ENCODE measurements around the gene COL16A1.

The COL16A1 gene

GRCh38 chr1:31703431-31704270 lies at the start of gene COL16A1:
Gene COL16A1 (minus strand): TSS chr1:31704017. CDS start chr1:31702193, 1,824 bp downstream.
- in situ Hi-C loops (cut with MboI; ENCODE audit: low sequenced_read_pairs): no loop called here

- in situ Hi-C loops (cut with MboI; ENCODE audit: low sequenced_read_pairs): no loop called here
Measured at GRCh38 chr1:31752952-31753475, 49.2 kb upstream of the COL16A1 start.

GRCh38 chr1:31752258-31752657 lies 48.4 kb upstream of the COL16A1 start:
- in situ Hi-C loops (cut with MboI; ENCODE audit: low sequenced_read_pairs): no loop called here

- in situ Hi-C loops (cut with MboI; ENCODE audit: low sequenced_read_pairs): no loop called here
Measured at GRCh38 chr1:31751822-31752241, 48.0 kb upstream of the COL16A1 start.

GRCh38 chr1:31750858-31751510 lies 47.2 kb upstream of the COL16A1 start:
- in situ Hi-C loops (cut with MboI; ENCODE audit: low sequenced_read_pairs): no loop called here

GRCh38 chr1:31749785-31750735 lies 46.2 kb upstream of the COL16A1 start:
- in situ Hi-C loops (cut with MboI; ENCODE audit: low sequenced_read_pairs): no loop called here

GRCh38 chr1:31748365-31748764 lies 44.5 kb upstream of the COL16A1 start:
- in situ Hi-C loops (cut with MboI; ENCODE audit: low sequenced_read_pairs): no loop called here

GRCh38 chr1:31747304-31747703 lies 43.5 kb upstream of the COL16A1 start:
- in situ Hi-C loops (cut with MboI; ENCODE audit: low sequenced_read_pairs): no loop called here

GRCh38 chr1:31746687-31747086 lies 42.9 kb upstream of the COL16A1 start:
- in situ Hi-C loops (cut with MboI; ENCODE audit: low sequenced_read_pairs): no loop called here

GRCh38 chr1:31745946-31746670 lies 42.3 kb upstream of the COL16A1 start:
- in situ Hi-C loops (cut with MboI; ENCODE audit: low sequenced_read_pairs): no loop called here

- in situ Hi-C loops (cut with MboI; ENCODE audit: low sequenced_read_pairs): no loop called here
Measured at GRCh38 chr1:31745096-31745945, 41.5 kb upstream of the COL16A1 start.

GRCh38 chr1:31744165-31744888 lies 40.5 kb upstream of the COL16A1 start:
- in situ Hi-C loops (cut with MboI; ENCODE audit: low sequenced_read_pairs): no loop called here

- in situ Hi-C loops (cut with MboI; ENCODE audit: low sequenced_read_pairs): no loop called here
Measured at GRCh38 chr1:31742462-31743212, 38.8 kb upstream of the COL16A1 start.

GRCh38 chr1:31739346-31739745 lies 35.5 kb upstream of the COL16A1 start:
- in situ Hi-C loops (cut with MboI; ENCODE audit: low sequenced_read_pairs): no loop called here

GRCh38 chr1:31736675-31737074 lies 32.9 kb upstream of the COL16A1 start:
- in situ Hi-C loops (cut with MboI; ENCODE audit: low sequenced_read_pairs): no loop called here

GRCh38 chr1:31735571-31735970 lies 31.8 kb upstream of the COL16A1 start:
- in situ Hi-C loops (cut with MboI; ENCODE audit: low sequenced_read_pairs): no loop called here

- in situ Hi-C loops (cut with MboI; ENCODE audit: low sequenced_read_pairs): no loop called here
Measured at GRCh38 chr1:31734582-31735107, 30.8 kb upstream of the COL16A1 start.
